GM18909 (cell line): ENCODE results near the gene HRAS.

Source experiments
- ATAC-seq: cut with Tn5 transposase; IDR thresholded peaks from one replicate; pipeline ENCODE4 v1.9.1; 2021; ENCODE audit warnings: mild to moderate bottlenecking; ENCODE audit not compliant: unreplicated experiment, poor library complexity

HRAS gene

DNA sequence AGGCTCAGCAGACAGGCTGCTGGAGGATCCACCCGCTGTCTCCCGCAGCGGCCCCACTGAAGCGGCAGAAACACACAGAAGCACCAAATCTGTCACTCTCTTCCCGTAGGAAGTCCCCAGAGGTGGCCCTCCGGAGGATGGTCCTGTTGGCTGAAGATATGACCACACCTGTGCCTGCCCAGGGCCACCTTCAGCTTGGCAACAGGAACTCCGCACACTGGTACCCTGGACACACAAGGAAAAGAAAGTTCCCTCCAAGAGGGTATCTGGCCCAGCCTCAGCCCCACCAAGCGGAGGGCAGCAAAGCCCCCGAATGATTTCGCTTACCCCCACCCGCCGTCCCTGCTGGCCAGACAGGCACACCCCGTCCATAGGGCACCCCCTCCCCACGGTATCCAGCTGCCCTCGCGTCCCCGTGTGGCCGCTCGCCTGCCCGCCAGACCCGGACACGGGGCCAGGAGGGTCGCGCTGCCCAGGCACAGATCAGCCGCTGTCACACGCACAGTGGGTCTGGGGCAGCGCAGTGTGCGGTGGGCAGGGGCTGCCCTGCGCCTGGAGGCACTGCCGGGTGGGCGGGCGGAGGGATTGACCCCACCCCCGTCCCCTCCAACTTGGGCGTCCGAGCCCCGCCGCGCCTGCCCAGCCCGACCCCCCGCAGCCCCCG is 32.4 kb upstream of the HRAS start:
- peak; percentile 6 for ATAC-seq

- ATAC-seq: no peak
Measured at GRCh38 chr11:567011-567628, 31.7 kb upstream of the HRAS start.

- ATAC-seq: no peak
Measured at GRCh38 chr11:565921-566509, 30.6 kb upstream of the HRAS start.

DNA sequence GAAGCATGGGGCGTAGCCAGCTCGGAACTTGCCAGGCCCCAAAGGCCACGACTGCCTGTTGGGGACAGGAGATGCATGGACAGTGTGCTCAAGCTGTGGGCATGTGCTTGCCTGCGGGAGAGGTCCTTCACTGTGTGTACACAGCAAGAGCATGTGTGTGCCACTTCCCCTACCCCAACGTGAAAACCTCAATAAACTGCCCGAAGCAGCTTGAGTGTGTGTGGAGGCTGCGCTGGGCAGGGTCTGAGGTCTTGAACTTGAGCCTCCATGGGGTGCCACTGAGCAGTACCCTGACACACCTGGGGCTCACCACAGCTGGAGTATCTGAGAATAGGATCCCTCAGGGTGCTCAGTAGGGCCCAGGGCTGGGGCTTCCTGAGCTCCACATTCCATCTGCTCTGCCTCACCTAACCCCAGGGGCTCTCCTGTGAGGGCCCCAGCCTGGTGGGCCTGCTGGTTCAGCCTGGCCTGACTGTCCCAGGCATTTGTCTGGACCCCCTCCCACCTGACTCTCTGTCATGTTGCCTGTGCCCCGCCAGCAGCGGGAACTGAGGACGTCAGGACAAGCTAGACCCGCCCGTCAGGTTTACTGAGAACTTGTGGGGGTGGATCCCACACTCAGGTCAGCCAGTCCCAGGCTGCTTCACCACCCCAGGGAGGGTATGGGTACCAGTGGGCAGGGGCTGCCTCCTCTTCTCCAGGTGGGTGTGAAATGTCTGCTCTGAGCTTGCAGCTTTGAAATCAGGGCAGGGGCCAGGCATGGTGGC is 28.6 kb upstream of the HRAS start:
- no peak for ATAC-seq

- no peak for ATAC-seq
Measured at GRCh38 chr11:563066-563811, 27.9 kb upstream of the HRAS start.

DNA sequence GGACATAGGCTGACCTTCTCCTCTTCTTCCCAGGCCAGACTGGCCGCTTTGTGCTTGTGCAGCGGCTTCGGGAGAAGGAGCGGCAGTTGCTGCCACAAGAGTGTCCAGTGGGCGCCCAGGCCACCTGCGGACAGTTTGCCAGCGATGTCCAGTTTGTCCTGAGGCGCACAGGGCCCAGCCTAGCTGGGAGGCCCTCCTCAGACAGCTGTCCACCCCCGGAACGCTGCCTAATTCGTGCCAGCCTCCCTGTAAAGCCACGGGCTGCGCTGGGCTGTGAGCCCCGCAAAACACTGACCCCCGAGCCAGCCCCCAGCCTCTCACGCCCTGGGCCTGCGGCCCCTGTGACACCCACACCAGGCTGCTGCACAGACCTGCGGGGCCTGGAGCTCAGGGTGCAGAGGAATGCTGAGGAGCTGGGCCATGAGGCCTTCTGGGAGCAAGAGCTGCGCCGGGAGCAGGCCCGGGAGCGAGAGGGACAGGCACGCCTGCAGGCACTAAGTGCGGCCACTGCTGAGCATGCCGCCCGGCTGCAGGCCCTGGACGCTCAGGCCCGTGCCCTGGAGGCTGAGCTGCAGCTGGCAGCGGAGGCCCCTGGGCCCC is 26.8 kb upstream of the HRAS start:
- ATAC-seq: no peak

- ATAC-seq: peak; percentile 31
Measured at GRCh38 chr11:561148-562003, 26.0 kb upstream of the HRAS start.

DNA sequence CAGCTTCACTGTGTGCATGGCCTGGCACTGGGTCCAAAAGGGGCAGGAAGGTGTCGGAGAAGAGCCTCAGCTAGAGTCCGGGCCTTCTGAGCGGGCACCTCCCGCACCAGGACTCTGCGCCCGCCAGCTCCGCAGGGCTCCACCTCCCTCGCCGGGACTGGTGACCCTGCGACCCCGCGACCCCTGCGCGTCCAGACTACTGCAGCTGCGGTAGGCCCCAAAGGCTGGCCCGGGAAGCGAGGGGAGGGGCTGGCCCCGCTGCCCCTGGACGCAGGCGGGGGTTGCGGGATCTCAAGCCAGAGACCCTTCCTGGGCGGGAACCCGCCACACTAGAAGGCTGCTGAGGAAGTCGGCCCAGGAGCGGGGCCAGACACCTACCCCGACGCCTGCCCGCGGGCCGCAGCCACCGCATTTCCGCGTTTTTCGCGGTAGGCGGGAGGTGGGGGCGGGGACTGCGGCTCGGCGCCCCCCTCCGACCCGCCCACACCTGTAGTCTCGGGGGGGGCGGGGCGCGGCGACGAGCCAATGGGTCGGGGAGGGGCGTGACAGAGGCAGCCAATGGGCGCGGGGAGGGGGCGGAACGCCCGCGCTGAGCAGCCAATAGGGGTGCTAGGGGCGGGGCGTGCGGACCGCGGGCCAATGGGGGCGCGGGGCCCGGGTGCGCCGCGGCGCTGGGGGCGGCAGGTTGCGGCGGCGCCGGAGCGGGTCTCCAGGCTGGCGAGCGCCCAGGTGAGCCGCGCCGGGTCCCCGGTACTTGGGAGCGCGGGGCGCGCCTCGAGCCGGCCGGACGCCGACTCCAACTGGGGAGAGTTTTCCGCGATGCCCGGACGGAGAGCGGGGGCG is 25.1 kb upstream of the HRAS start, which contains the start of the genes LMNTD2 and RASSF7:
Gene LMNTD2 (minus strand): TSS at position 434 of the 843 bp plus-strand sequence. CDS start 22 bp downstream, at position 412.
Gene RASSF7 (plus strand): TSS at position 666 of the 843 bp plus-strand sequence. CDS start 799 bp downstream, outside the sequence.
- ATAC-seq: peak; percentile 75

DNA sequence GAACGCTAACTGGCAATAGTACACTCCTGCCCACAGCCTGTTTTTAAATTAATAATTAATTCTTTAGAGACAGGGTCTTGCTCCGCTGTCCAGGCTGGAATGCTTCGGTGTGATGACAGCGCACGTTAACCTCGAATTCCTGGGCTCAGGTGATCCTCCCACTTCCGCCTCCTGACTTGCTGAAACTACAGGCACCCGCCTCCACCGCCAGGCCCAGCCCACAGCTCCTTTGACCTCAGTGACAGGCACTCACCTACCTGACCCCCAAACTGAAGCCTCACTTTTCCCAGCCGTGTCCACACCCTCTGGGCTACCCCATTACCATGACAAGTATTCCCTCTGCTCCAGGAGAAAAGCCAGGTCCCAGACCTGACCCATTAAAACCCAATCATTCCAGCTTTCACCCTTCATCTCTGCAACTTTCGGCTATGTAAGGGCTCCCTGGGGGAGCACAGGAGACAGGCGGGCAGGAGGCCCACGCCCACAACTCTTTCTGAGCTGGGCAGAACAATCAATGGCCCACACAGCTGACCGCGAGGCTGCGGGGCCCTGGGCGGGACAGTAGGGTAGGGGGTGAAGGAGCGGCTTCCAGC is 24.4 kb upstream of the HRAS start:
- no peak for ATAC-seq

GRCh38 chr11:559020-559620 is 23.7 kb upstream of the HRAS start:
- ATAC-seq: no peak

DNA sequence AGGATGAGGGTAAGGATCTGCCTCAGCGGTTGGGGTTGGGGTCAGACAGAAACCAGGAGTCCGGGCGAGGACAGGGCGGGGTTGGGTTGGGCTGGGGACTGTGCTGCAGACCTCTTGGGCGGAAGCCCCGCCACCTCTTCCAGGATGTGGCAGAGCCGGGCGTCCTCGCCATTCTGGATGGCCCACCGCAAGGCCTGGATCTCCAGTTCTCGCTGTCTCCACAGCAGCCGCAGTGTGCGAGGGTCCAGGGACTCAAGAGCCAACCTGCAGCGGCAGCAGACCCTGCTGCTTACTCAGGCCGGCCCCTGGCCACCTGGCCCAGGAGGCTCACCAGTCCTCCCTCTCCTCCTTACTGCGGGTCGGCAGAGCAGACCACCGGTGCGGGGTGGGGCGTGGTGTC is 23.1 kb upstream of the HRAS start:
- no peak for ATAC-seq

GRCh38 chr11:557328-558132 is 22.2 kb upstream of the HRAS start:
- no peak for ATAC-seq

GRCh38 chr11:556662-557256 is 21.4 kb upstream of the HRAS start:
- ATAC-seq: no peak

GRCh38 chr11:555780-556661 is 20.6 kb upstream of the HRAS start:
- ATAC-seq: no peak

GRCh38 chr11:555227-555779 is 19.9 kb upstream of the HRAS start:
- ATAC-seq: no peak
